GM18868 (cell line): ENCODE data around the gene KCTD5.
"Not testable (repeated sequence)": the region's sequence is repeated elsewhere in the genome, so short reads cannot be mapped to it uniquely, and the experiment has no call there.

ENCODE experiments used
- ATAC-seq: cut with Tn5 transposase; IDR thresholded peaks from one replicate; pipeline ENCODE4 v1.9.1; 2021; ENCODE audit warnings: mild to moderate bottlenecking, moderate library complexity; ENCODE audit not compliant: unreplicated experiment

The KCTD5 gene

GRCh38 chr16:2696601-2697250 lies 14.4 kb downstream of the KCTD5 start:
- ATAC-seq, result not testable (repeated sequence)

GRCh38 chr16:2697401-2697948 lies 15.2 kb downstream of the KCTD5 start:
- ATAC-seq, result no peak

- no peak for ATAC-seq
These were observed 16.0 kb downstream of the KCTD5 start for GRCh38 chr16:2698103-2698870.

GRCh38 chr16:2698965-2699750 lies 16.8 kb downstream of the KCTD5 start:
- ATAC-seq, result no peak

GRCh38 chr16:2699791-2700600 lies 17.7 kb downstream of the KCTD5 start:
- ATAC-seq, result no peak

GRCh38 chr16:2700786-2701185 lies 18.5 kb downstream of the KCTD5 start:
- no peak for ATAC-seq

- ATAC-seq, result no peak
These were observed 18.9 kb downstream of the KCTD5 start for GRCh38 chr16:2701272-2701671.

GRCh38 chr16:2701713-2702437 lies 19.6 kb downstream of the KCTD5 start:
- ATAC-seq, result no peak

- no peak for ATAC-seq
These were observed 20.1 kb downstream of the KCTD5 start for GRCh38 chr16:2702438-2702825.

GRCh38 chr16:2702871-2703745 lies 20.8 kb downstream of the KCTD5 start:
- ATAC-seq, result no peak

GRCh38 chr16:2704166-2704982 lies 22.1 kb downstream of the KCTD5 start:
- ATAC-seq, result no peak

GRCh38 chr16:2704983-2705275 lies 22.6 kb downstream of the KCTD5 start:
- ATAC-seq, result no peak

GRCh38 chr16:2705351-2705750 lies 23.0 kb downstream of the KCTD5 start:
- no peak for ATAC-seq

GRCh38 chr16:2706085-2706484 lies 23.8 kb downstream of the KCTD5 start:
- no peak for ATAC-seq

- ATAC-seq, result no peak
These were observed 24.4 kb downstream of the KCTD5 start for GRCh38 chr16:2706611-2707311.

GRCh38 chr16:2707368-2708289 lies 25.3 kb downstream of the KCTD5 start:
- no peak for ATAC-seq

- no peak for ATAC-seq
These were observed 25.9 kb downstream of the KCTD5 start for GRCh38 chr16:2708290-2708639.
